Activated CD4-positive, alpha-beta T cell treated with anti-CD3 and anti-CD28 coated beads, Interleukin-2, amount 50 U/mL, for 1 hour (primary cell): Measurements from ENCODE around the gene SNRPE.
"Not testable (repeated sequence)": the region's sequence is repeated elsewhere in the genome, so short reads cannot be mapped to it uniquely, and the experiment has no call there.

Experiments used
- DNase-seq: peaks from one replicate; pipeline ENCODE4 v3.0.0-alpha.2; 2020

The SNRPE gene

GRCh38 chr1:203861379-203862184, at the start of gene SNRPE:
Gene SNRPE, plus strand, starts transcription at chr1:203861599. Its CDS starts 61 bp downstream, at chr1:203861660.
- peak; percentile 95 for DNase-seq

GRCh38 chr1:203813581-203814341, 47.6 kb upstream of the SNRPE start:
- no peak for DNase-seq

GRCh38 chr1:203818399-203818798, 43.0 kb upstream of the SNRPE start:
- no peak for DNase-seq

GRCh38 chr1:203823306-203823705, 38.1 kb upstream of the SNRPE start:
- no peak for DNase-seq

- no peak for DNase-seq
Measured at GRCh38 chr1:203826175-203826574, 35.2 kb upstream of the SNRPE start.

GRCh38 chr1:203828002-203828401, 33.4 kb upstream of the SNRPE start:
- no peak for DNase-seq

GRCh38 chr1:203828503-203828902, 32.9 kb upstream of the SNRPE start:
- no peak for DNase-seq

- not testable (repeated sequence) for DNase-seq
Measured at GRCh38 chr1:203829247-203829646, 32.2 kb upstream of the SNRPE start.

- no peak for DNase-seq
Measured at GRCh38 chr1:203835476-203835875, 25.9 kb upstream of the SNRPE start.

- DNase-seq: no peak
Measured at GRCh38 chr1:203839081-203839480, 22.3 kb upstream of the SNRPE start.

GRCh38 chr1:203840208-203840808, 21.1 kb upstream of the SNRPE start:
- no peak for DNase-seq

- DNase-seq: no peak
Measured at GRCh38 chr1:203842559-203842876, 18.9 kb upstream of the SNRPE start.

- no peak for DNase-seq
Measured at GRCh38 chr1:203843435-203843834, 18.0 kb upstream of the SNRPE start.

GRCh38 chr1:203853112-203853511, 8.3 kb upstream of the SNRPE start:
- DNase-seq: not testable (repeated sequence)

- no peak for DNase-seq
Measured at GRCh38 chr1:203858055-203858454, 3.3 kb upstream of the SNRPE start.

- no peak for DNase-seq
Measured at GRCh38 chr1:203858975-203859374, 2.4 kb upstream of the SNRPE start.

GRCh38 chr1:203860396-203861025, 888 bp upstream of the SNRPE start:
- DNase-seq: no peak

GRCh38 chr1:203867802-203868201, 6.4 kb downstream of the SNRPE start:
- no peak for DNase-seq

- DNase-seq: no peak
Measured at GRCh38 chr1:203870245-203870644, 8.8 kb downstream of the SNRPE start.

GRCh38 chr1:203871114-203871880, 9.9 kb downstream of the SNRPE start:
- no peak for DNase-seq

GRCh38 chr1:203873094-203873493, 11.7 kb downstream of the SNRPE start:
- DNase-seq: no peak

GRCh38 chr1:203878422-203878821, 17.0 kb downstream of the SNRPE start:
- DNase-seq: no peak

GRCh38 chr1:203880606-203881005, 19.2 kb downstream of the SNRPE start:
- no peak for DNase-seq
